OCI-LY3 (cell line): ENCODE measurements around the gene TAMALIN.
A peak's percentile ranks its signal among the peaks of the same experiment; 100 is the strongest.

Experiments used
- H2AFZ ChIP-seq: fragments of 200-600, 300-600 bp; shearing (Covaris generic); 2 replicates; pipeline ENCODE4 v1.6.0; 2014; ENCODE audit warnings: antibody characterized with exemption, low read depth, low read length
- H3K27ac ChIP-seq: fragments of 200-600, 300-600 bp; sonication (generic); 2 replicates; pipeline ENCODE4 v1.5.1; 2014; ENCODE audit warnings: mild to moderate bottlenecking, low read length, moderate library complexity, mixed read lengths
- H3K27me3 ChIP-seq: fragments of 200-600, 300-600 bp; sonication (generic); 2 replicates; pipeline ENCODE4 v1.6.1; 2014; ENCODE audit warnings: low read depth, low read length, mixed read lengths
- H3K36me3 ChIP-seq: fragments of 200-600, 300-600 bp; sonication (generic); replicated peaks from 2 replicates; pipeline ENCODE3; 2014; ENCODE audit warnings: low read depth, low read length, mixed read lengths
- H3K4me1 ChIP-seq: fragments of 300-600, 200-600 bp; sonication (generic); 2 replicates; pipeline ENCODE4 v1.6.1; 2014; ENCODE audit warnings: low read length, mixed read lengths
- H3K4me2 ChIP-seq: fragments of 200-600, 300-600 bp; sonication (generic); 2 replicates; pipeline ENCODE4 v1.6.1; 2014; ENCODE audit warnings: low read length, mixed read lengths
- H3K4me3 ChIP-seq: fragments of 300-600, 200-600 bp; sonication (generic); 2 replicates; pipeline ENCODE4 v1.5.1; 2014; ENCODE audit warnings: antibody characterized with exemption, mild to moderate bottlenecking, low read length, moderate library complexity
- H3K79me2 ChIP-seq: fragments of 300-600, 200-600 bp; shearing (Covaris generic); 2 replicates; pipeline ENCODE4 v1.6.1; 2014; ENCODE audit warnings: mild to moderate bottlenecking, low read length, mixed read lengths
- H3K9ac ChIP-seq: fragments of 300-600, 200-600 bp; shearing (Covaris generic); 2 replicates; pipeline ENCODE4 v1.6.0; 2014; ENCODE audit warnings: mild to moderate bottlenecking, low read length, moderate library complexity
- H3K9me3 ChIP-seq: fragments of 200-600, 300-600 bp; shearing (Covaris generic); 2 replicates; pipeline ENCODE4 v1.6.1; 2014; ENCODE audit warnings: low read length, mixed read lengths; ENCODE audit not compliant: insufficient read depth
- H4K20me1 ChIP-seq: fragments of 200-600, 300-600 bp; sonication (generic); 2 replicates; pipeline ENCODE4 v1.6.1; 2016; ENCODE audit warnings: low read length, mixed read lengths; ENCODE audit not compliant: insufficient read depth
- CTCF ChIP-seq: fragments of 200-600, 300-600 bp; sonication (generic); IDR thresholded peaks from 2 replicates; pipeline ENCODE4 v1.5.1; 2014; ENCODE audit warnings: antibody characterized with exemption, low read length, low read depth
- EZH2phosphoT487 ChIP-seq: fragments of 200-600 bp; shearing (Covaris generic); IDR thresholded peaks from 2 replicates; pipeline ENCODE4 v1.6.1; 2018; ENCODE audit warnings: antibody characterized with exemption, mixed run types, low read depth

TAMALIN gene

GRCh38 chr12:51980051-51980808 lies 26.5 kb upstream of the TAMALIN start:
- H3K4me3 ChIP-seq: no peak overlapping the region
- H2AFZ ChIP-seq: no peak overlapping the region
- peaks cover 16% of the 10 kb centered on the region for H3K27me3 ChIP-seq
- H3K79me2 ChIP-seq: no peaks in the 10 kb centered on the region
- H3K9me3 ChIP-seq: no peaks in the 10 kb centered on the region
- peaks cover 6% of the 10 kb centered on the region for H3K36me3 ChIP-seq
- no peak overlapping the region for H3K27ac ChIP-seq
- TF ChIP-seq CTCF: peak; percentile 90
- TF ChIP-seq EZH2phosphoT487: no peak
- H4K20me1 ChIP-seq: peaks cover 33% of the 10 kb centered on the region
- peaks cover 13% of the 10 kb centered on the region for H3K4me1 ChIP-seq
- H3K4me2 ChIP-seq: no peak overlapping the region
- no peak overlapping the region for H3K9ac ChIP-seq

DNA sequence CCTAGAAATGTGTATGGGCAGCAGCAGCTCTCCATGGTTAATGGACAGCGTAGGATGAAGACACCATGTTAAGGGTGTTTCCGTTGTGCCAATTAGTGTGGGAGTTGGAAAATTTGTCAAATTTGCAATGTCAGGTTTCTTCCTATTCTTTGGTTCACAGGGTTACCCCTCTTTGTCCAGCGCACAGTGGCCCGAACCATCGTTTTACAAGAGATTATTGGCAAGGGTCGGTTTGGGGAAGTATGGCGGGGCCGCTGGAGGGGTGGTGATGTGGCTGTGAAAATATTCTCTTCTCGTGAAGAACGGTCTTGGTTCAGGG lies 26.0 kb upstream of the TAMALIN start:
- Histone ChIP-seq H3K36me3 (peaks cover 6% of the 10 kb centered on the region), H3K27me3 (peaks cover 11% of the 10 kb centered on the region), H3K9ac (no peak overlapping the region), H3K4me2 (no peak overlapping the region), H3K9me3 (no peaks in the 10 kb centered on the region), H2AFZ (no peak overlapping the region), H3K27ac (no peak overlapping the region), H4K20me1 (peaks cover 27% of the 10 kb centered on the region), H3K4me3 (no peak overlapping the region), H3K4me1 (peaks cover 13% of the 10 kb centered on the region), H3K79me2 (no peaks in the 10 kb centered on the region)
- TF ChIP-seq EZH2phosphoT487 (no peak), CTCF (no peak)

- no peaks in the 10 kb centered on the region for H3K4me1 ChIP-seq
- H3K27ac ChIP-seq: no peak overlapping the region
- H3K4me2 ChIP-seq: no peak overlapping the region
- H3K9me3 ChIP-seq: no peaks in the 10 kb centered on the region
- H3K9ac ChIP-seq: no peak overlapping the region
- H3K36me3 ChIP-seq: peaks cover 5% of the 10 kb centered on the region
- no peak overlapping the region for H2AFZ ChIP-seq
- H3K27me3 ChIP-seq: peaks cover 1% of the 10 kb centered on the region
- no peak overlapping the region for H3K4me3 ChIP-seq
- peaks cover 5% of the 10 kb centered on the region for H4K20me1 ChIP-seq
- no peak for TF ChIP-seq CTCF
- no peak for TF ChIP-seq EZH2phosphoT487
- no peaks in the 10 kb centered on the region for H3K79me2 ChIP-seq
These were observed 22.1 kb upstream of the TAMALIN start for GRCh38 chr12:51984657-51985056.

DNA sequence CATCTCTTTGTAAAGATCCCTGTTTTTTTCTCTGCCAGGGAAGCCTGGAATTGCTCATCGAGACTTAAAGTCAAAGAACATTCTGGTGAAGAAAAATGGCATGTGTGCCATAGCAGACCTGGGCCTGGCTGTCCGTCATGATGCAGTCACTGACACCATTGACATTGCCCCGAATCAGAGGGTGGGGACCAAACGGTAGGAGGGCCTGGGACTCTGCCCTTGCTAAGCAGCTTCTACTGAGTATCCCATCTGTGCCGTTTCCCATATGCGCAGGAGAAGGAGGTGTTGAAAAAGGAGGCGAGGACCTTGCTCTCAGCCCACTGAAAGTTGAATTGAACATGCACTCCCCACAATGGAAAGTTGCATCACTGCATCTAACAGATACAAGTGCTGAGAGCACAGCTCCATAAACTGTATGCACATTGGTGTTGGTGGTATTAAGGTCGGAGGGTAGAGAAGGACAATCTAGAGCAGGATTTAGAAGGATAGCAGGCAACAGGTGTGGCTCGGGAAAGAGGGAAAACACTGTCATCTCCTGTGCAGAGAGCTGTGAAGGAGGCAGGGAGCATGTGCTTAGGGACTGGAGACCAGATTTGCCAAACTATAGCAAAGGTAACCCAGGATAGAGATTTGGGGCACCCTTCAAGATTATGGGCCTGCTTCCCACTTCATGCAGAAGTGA lies 21.5 kb upstream of the TAMALIN start:
- H3K4me2 ChIP-seq: no peak overlapping the region
- no peaks in the 10 kb centered on the region for H3K79me2 ChIP-seq
- H3K36me3 ChIP-seq: peaks cover 5% of the 10 kb centered on the region
- no peaks in the 10 kb centered on the region for H3K27me3 ChIP-seq
- H3K4me3 ChIP-seq: no peak overlapping the region
- no peak for TF ChIP-seq EZH2phosphoT487
- no peak for TF ChIP-seq CTCF
- no peaks in the 10 kb centered on the region for H3K9me3 ChIP-seq
- H4K20me1 ChIP-seq: no peaks in the 10 kb centered on the region
- no peak overlapping the region for H2AFZ ChIP-seq
- no peaks in the 10 kb centered on the region for H3K4me1 ChIP-seq
- no peak overlapping the region for H3K27ac ChIP-seq
- H3K9ac ChIP-seq: no peak overlapping the region
